Endothelial cell of coronary artery (primary cell): ENCODE data around the gene PPP1R2. TPM values are rescaled to one million over a fixed set of nuclear protein-coding genes. Genes with fewer than 3 reads are reported as not detected.

ENCODE experiments used
- total RNA-seq: library from RNA; depleted of rRNA; stranded (reverse); fragments of >200 nt; gene quantifications from 2 replicates; pipeline ENCODE4 v1.2.3, GENCODE V29; 2014

The PPP1R2 gene
- total RNA-seq = 96.9 and 104 TPM in 2 replicates

DNA sequence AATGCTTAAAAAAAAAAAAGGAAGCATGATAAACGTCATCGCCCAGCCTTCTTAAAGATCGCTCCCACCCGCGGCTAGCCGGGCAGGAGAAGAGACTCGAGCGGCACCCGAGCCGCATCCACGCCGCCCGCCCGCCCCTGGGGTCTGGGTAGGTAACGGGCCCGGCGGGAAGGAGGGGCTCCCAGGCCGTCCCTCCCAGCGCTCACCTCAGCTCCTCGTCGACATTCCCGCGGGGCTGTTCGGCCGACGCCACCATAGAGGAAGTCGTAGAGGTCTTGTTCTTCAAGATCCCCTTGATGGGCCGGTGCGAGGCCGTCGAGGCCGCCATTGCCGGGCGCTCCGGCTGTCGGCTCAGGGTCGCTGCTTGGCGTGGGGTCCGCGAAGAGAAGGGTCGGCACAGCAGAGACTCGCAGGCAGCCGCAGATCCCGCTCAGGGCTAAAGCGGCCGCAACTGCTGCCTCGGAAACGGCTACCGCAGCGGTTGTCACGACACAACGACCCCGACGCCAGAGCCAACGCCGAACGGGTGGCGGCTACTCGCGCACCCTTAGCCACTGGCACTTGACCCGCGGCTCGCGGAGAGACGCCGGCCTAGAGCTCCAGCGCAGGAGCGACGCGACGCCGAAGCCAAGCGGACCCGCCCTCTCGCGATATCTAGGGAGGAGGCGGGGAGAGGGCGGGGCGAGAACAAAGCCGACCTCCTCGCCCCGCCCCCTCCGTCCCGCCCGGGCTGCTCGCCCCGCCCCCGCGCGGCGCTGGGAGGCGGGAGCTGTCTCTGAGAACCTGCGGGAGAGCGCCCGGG lies at the start of gene PPP1R2:
Gene PPP1R2, minus strand, starts transcription at position 628 of the 802 bp plus-strand sequence. Its CDS starts 300 bp downstream, at position 328.

DNA sequence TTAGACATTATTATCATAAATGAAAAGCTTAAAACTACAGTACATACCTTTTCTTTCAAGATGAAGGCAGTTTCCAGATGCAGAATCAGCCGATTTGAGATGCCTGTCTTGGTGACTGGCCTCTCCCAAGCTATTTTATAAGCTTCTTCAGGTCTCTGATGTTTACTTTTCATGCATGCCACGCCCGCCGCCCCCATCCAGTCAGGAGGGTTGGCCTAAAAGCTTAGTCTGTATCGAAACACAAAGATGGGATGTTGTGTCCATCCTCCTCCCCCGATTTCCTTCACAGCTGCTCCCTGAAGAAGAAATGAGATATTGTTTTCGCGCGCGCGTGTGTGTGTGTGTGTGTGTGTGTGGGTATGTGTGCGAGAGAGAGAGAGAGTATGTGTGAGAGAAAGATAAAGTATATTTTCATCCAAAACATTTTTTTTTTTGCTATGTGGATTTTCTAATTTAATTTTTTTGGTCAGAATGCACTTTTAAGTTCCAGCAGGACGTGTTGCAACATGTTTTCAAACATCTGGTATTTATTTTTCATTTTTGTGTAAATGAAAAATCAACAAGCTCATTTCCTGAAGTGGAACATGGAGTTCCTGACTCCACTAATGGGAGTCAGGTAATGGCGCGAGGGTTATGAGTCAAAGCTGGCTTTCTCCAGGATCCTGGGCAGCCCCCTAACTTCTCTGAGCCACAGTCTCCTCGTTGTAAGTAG lies 40.9 kb upstream of the PPP1R2 start, which contains the start of gene APOD:
Gene APOD, minus strand, starts transcription at position 110 of the 712 bp plus-strand sequence. CDS start 4,479 bp downstream, outside the sequence.

Other genes starting within 250 kb of the PPP1R2 start
- 45.4 and 57.6 TPM in 2 replicates for gene ACAP2, start 100.3 kb downstream of the PPP1R2 start, total RNA-seq
- 2.2 and 7.8 TPM in 2 replicates for gene APOD, start 40.6 kb upstream of the PPP1R2 start, total RNA-seq
- gene MUC20, start 177.7 kb upstream of the PPP1R2 start, total RNA-seq = 0.09 TPM in 1 of 2 replicates, not detected in the other